Left lung (tissue), 10 donors: ENCODE results near the gene TUBGCP6. TPM values are rescaled to one million over a fixed set of nuclear protein-coding genes. Genes with fewer than 3 reads are reported as not detected.

ENCODE experiments used
- ATAC-seq: fragments of 200-7000 bp; cut with Tn5 transposase; one replicate; pipeline ENCODE4 v1.9.1; 2020; ENCODE audit warnings: moderate library complexity
- DNase-seq, 4 donors: peaks; one replicate each; pipeline ENCODE4 v3.0.0-alpha.2; 2013 to 2020
- H3K27ac ChIP-seq, 2 donors: fragments of 200-600 bp; sonication (generic) in 1 of 2; one replicate each; pipeline versions ENCODE4 v1.5.0 to v1.8.0; 2020 to 2021
- H3K27me3 ChIP-seq, 2 donors: fragments of 200-600 bp; sonication (generic) in 1 of 2; one replicate each; pipeline versions ENCODE4 v1.5.0 to v1.8.0; 2020 to 2021
- H3K36me3 ChIP-seq, 2 donors: fragments of 200-600 bp; sonication (generic) in 1 of 2; one replicate each; pipeline versions ENCODE4 v1.5.0 to v1.8.0; 2020 to 2021
- H3K4me1 ChIP-seq, 2 donors: fragments of 200-600 bp; one replicate each; pipeline ENCODE4 v1.8.0; 2021
- H3K4me3 ChIP-seq, 2 donors: fragments of 200-600 bp; sonication (generic) in 1 of 2; one replicate each; pipeline versions ENCODE4 v1.5.0 to v1.8.0; 2020 to 2021; ENCODE audit warnings: mild to moderate bottlenecking in 1 of 2
- H3K9me3 ChIP-seq, 2 donors: fragments of 200-600 bp; sonication (generic) in 1 of 2; one replicate each; pipeline versions ENCODE4 v1.5.0 to v1.8.0; 2020 to 2021
- CTCF ChIP-seq, 2 donors: fragments of 200-600 bp; sonication (generic) in 1 of 2; IDR thresholded peaks; one replicate each; pipeline versions ENCODE4 v1.5.0 to v1.8.0; 2021; ENCODE audit warnings: antibody characterized with exemption in 2 of 2
- intact Hi-C, 2 donors: fragments of 100-400 bp; cut with DNase I; formaldehyde crosslinking; loops; one replicate each; pipeline versions ENCODE4 v1.11.2 to v1.14.2; 2022
- polyA plus RNA-seq, 6 donors: library from polyadenylated mRNA; unstranded; fragments of 120-200 nt; gene quantifications; one replicate each; pipeline ENCODE4 v1.2.1, GENCODE V29; 2013; ENCODE audit not compliant: insufficient read length in 6 of 6
- total RNA-seq, 2 donors: library from RNA; stranded (reverse); fragmentation: NEBNext Ultra II Directional; extraction: Animal tissue kit (Norgen Biotek cat#: 25700); gene quantifications; one replicate each; pipeline ENCODE4 v1.2.1, GENCODE V29; 2021
- donor health status: DM: no; HTN: yes; CAD: no.
- donor health status: DM: no; HTN: no; CAD: no.

TUBGCP6 gene
- total and polyA plus RNA-seq, 8 donors, result 37.2 to 50.1 (median 42.7) TPM

GRCh38 chr22:50278956-50279619 lies 34.3 kb upstream of the TUBGCP6 start:
- TF ChIP-seq CTCF (IDR thresholded peaks at IDR 0.05), result no peak
- Histone ChIP-seq H3K4me3 (no peak overlapping the region), H3K9me3 (no peaks in the 10 kb centered on the region), H3K36me3 (peaks cover 11 to 95% of the 10 kb centered on the region in 2 donors), H3K27me3 (no peaks in the 10 kb centered on the region), H3K4me1 (no peaks in the 10 kb centered on the region), H3K27ac (no peak overlapping the region)
- DNase-seq, result no peak
- ATAC-seq, result no peak
- intact Hi-C loops, result loop anchor here (10.0 kb wide), 1 partner anchor 46 kb away; the partner anchor contains the start of gene DENND6B (in 2 of the 2)

GRCh38 chr22:50278461-50278860 lies 33.6 kb upstream of the TUBGCP6 start:
- TF ChIP-seq CTCF (IDR thresholded peaks at IDR 0.05), result no peak
- ATAC-seq (no peak), DNase-seq (no peak)
- no peak overlapping the region for H3K4me3 ChIP-seq
- H3K27me3 ChIP-seq, result no peaks in the 10 kb centered on the region
- intact Hi-C loops, result loop anchor here (10.0 kb wide), 1 partner anchor 46 kb away; the partner anchor contains the start of gene DENND6B (in 2 of the 2)
- no peaks in the 10 kb centered on the region for H3K9me3 ChIP-seq
- H3K4me1 ChIP-seq, result no peaks in the 10 kb centered on the region
- H3K36me3 ChIP-seq, result peaks cover 11 to 93% of the 10 kb centered on the region in 2 donors
- no peak overlapping the region for H3K27ac ChIP-seq

- no peak for ATAC-seq
- intact Hi-C loops, result loop anchor here (10.0 kb wide), 1 partner anchor 47 kb away; the partner anchor contains the start of gene DENND6B (in 2 of the 2)
- TF ChIP-seq CTCF (IDR thresholded peaks at IDR 0.05), result no peak
Observed at GRCh38 chr22:50277761-50278160, 32.9 kb upstream of the TUBGCP6 start.

GRCh38 chr22:50276143-50276542 lies 31.3 kb upstream of the TUBGCP6 start:
- H3K36me3 ChIP-seq, result peaks cover 6 to 69% of the 10 kb centered on the region in 2 donors
- H3K9me3 ChIP-seq, result no peaks in the 10 kb centered on the region
- intact Hi-C loops, result loop anchor here (10.0 kb wide), 1 partner anchor 49 kb away; the partner anchor contains the start of gene DENND6B (in 2 of the 2)
- H3K4me3 ChIP-seq, result no peak overlapping the region
- peaks cover 0 to 17% of the 10 kb centered on the region in 2 donors for H3K27me3 ChIP-seq
- peaks cover 11% of the 10 kb centered on the region in 2 donors for H3K4me1 ChIP-seq
- peak in 3 of 4 donors; percentile 44 to 91 (median 77) for DNase-seq
- no peak overlapping the region for H3K27ac ChIP-seq
- peak; percentile 88 for ATAC-seq
- TF ChIP-seq CTCF (IDR thresholded peaks at IDR 0.05), result peak; percentile 59 to 70

More at GRCh38 chr22:50277761-50278160, 32.9 kb upstream of the TUBGCP6 start:
- DNase-seq, result no peak
- no peak overlapping the region for H3K4me3 ChIP-seq
- peaks cover 0 to 1% of the 10 kb centered on the region in 2 donors for H3K27me3 ChIP-seq
- peaks cover 11 to 86% of the 10 kb centered on the region in 2 donors for H3K36me3 ChIP-seq
- no peak overlapping the region for H3K27ac ChIP-seq
- H3K4me1 ChIP-seq, result no peaks in the 10 kb centered on the region
- no peaks in the 10 kb centered on the region for H3K9me3 ChIP-seq
